Lower lobe of right lung (tissue), 2 donors: ENCODE results near the gene C6orf136. TPM values are rescaled to one million over a fixed set of nuclear protein-coding genes. Genes with fewer than 3 reads are reported as not detected.

Experiments used
- ATAC-seq, 2 donors: fragments of 200-7000 bp; cut with Tn5 transposase; one replicate each; pipeline ENCODE4 v1.9.1; 2020 to 2022; ENCODE audit warnings: mild to moderate bottlenecking in 2 of 2, moderate library complexity in 2 of 2
- DNase-seq: peaks from one replicate; pipeline ENCODE4 v3.0.0-alpha.2; 2020
- H3K27ac ChIP-seq: fragments of 200-600 bp; one replicate; pipeline ENCODE4 v1.8.0; 2022
- H3K27me3 ChIP-seq: fragments of 200-600 bp; one replicate; pipeline ENCODE4 v1.8.0; 2022; ENCODE audit warnings: low read depth
- H3K36me3 ChIP-seq: fragments of 200-600 bp; one replicate; pipeline ENCODE4 v1.8.0; 2022; ENCODE audit warnings: mild to moderate bottlenecking
- H3K4me1 ChIP-seq: fragments of 200-600 bp; one replicate; pipeline ENCODE4 v1.8.0; 2022
- H3K4me3 ChIP-seq: fragments of 200-600 bp; one replicate; pipeline ENCODE4 v1.8.0; 2022; ENCODE audit warnings: mild to moderate bottlenecking
- H3K9me3 ChIP-seq: fragments of 200-600 bp; one replicate; pipeline ENCODE4 v1.8.0; 2022
- CTCF ChIP-seq: fragments of 200-600 bp; IDR thresholded peaks from one replicate; pipeline ENCODE4 v1.8.0; 2022; ENCODE audit warnings: antibody characterized with exemption, mild to moderate bottlenecking
- intact Hi-C: fragments of 100-400 bp; cut with DNase I; formaldehyde crosslinking; loops from one replicate; pipeline ENCODE4 v1.11.0; 2022
- total RNA-seq: library from RNA; stranded (reverse); fragmentation: NEBNext Ultra II Directional; extraction: Animal tissue kit (Norgen Biotek cat#: 25700); gene quantifications from one replicate; pipeline ENCODE4 v1.2.1, GENCODE V29; 2021
- donor health status: DM: no; HTN: yes; CAD: no; lungs with severe emphysema.

C6orf136 gene
- total RNA-seq, 1 donor from 2014 or later = 19.9 TPM

GRCh38 chr6:30614044-30614842 is 32.7 kb upstream of the C6orf136 start:
- Histone ChIP-seq H3K4me3 (peak overlapping the region; percentile 83), H3K4me1 (peaks cover 65% of the 10 kb centered on the region), H3K9me3 (no peaks in the 10 kb centered on the region), H3K27ac (peak overlapping the region; percentile 94), H3K27me3 (no peaks in the 10 kb centered on the region), H3K36me3 (peaks cover 19% of the 10 kb centered on the region)
- TF ChIP-seq CTCF = no peak
- ATAC-seq (no peak), DNase-seq (no peak)
- intact Hi-C loops = no loop called here

GRCh38 chr6:30614843-30615218 is 32.1 kb upstream of the C6orf136 start:
- H3K4me1 ChIP-seq = peaks cover 59% of the 10 kb centered on the region
- no peaks in the 10 kb centered on the region for H3K9me3 ChIP-seq
- H3K36me3 ChIP-seq = peaks cover 19% of the 10 kb centered on the region
- H3K27me3 ChIP-seq = no peaks in the 10 kb centered on the region
- H3K4me3 ChIP-seq = peak overlapping the region; percentile 83
- intact Hi-C loops = no loop called here
- DNase-seq (peak; percentile 80), ATAC-seq (peak; percentile 77 to 80)
- TF ChIP-seq CTCF = no peak
- peak overlapping the region; percentile 94 for H3K27ac ChIP-seq

GRCh38 chr6:30615219-30615957 is 31.5 kb upstream of the C6orf136 start:
- peaks cover 53% of the 10 kb centered on the region for H3K4me1 ChIP-seq
- TF ChIP-seq CTCF = no peak
- H3K4me3 ChIP-seq = peak overlapping the region; percentile 83
- no peak for ATAC-seq
- no peaks in the 10 kb centered on the region for H3K27me3 ChIP-seq
- no peaks in the 10 kb centered on the region for H3K9me3 ChIP-seq
- no peak for DNase-seq
- H3K27ac ChIP-seq = peak overlapping the region; percentile 94
- peaks cover 24% of the 10 kb centered on the region for H3K36me3 ChIP-seq
- intact Hi-C loops = no loop called here

GRCh38 chr6:30615958-30616810 is 30.7 kb upstream of the C6orf136 start:
- Histone ChIP-seq H3K27me3 (no peaks in the 10 kb centered on the region), H3K4me3 (peak overlapping the region; percentile 83), H3K4me1 (peaks cover 45% of the 10 kb centered on the region), H3K27ac (peak overlapping the region; percentile 94), H3K36me3 (peaks cover 32% of the 10 kb centered on the region), H3K9me3 (no peaks in the 10 kb centered on the region)
- DNase-seq (no peak), ATAC-seq (no peak)
- TF ChIP-seq CTCF = no peak
- intact Hi-C loops = no loop called here
